HG03439 (cell line): ENCODE results near the gene SEMA5B.

Source experiments
- ATAC-seq: cut with Tn5 transposase; IDR thresholded peaks from one replicate; pipeline ENCODE4 v1.9.1; 2021; ENCODE audit warnings: mild to moderate bottlenecking, moderate library complexity; ENCODE audit not compliant: unreplicated experiment

The SEMA5B gene

DNA sequence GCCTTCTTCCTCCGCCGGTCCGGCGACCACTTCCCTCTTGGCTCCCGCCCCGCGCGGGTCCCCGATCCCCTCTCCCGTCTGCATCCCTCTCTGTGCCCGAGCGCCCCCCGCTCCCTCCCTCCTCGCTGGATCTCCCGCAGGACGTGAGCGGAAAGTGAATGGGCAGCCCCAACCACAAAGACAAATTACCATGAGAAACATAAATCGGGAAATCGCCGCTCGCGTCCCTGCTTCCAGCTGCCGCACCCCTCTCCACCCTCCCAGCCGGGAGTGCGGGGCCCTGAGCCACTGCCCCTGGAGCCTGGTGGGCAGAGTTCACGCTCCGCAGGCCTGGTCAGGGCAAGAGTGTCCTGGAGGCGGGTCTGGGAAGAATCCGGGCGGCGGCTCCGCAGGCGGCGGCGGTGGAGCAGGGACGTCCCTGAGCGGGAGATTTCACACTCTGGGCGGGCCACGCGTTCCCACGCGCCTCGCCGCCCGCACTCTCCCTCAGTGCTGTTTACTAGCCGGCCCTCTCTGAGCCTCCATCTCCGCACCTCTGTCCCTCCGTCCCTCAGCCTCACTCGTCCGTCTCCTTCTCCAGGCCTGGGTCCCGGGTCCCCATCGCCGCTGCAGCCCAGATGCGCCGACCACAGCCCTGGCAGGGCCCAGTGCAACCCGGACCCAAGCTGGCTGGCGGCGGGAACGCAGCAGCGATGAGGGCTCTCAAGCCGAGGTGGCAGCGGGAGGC lies 835 bp downstream of the SEMA5B start:
- no peak for ATAC-seq

DNA sequence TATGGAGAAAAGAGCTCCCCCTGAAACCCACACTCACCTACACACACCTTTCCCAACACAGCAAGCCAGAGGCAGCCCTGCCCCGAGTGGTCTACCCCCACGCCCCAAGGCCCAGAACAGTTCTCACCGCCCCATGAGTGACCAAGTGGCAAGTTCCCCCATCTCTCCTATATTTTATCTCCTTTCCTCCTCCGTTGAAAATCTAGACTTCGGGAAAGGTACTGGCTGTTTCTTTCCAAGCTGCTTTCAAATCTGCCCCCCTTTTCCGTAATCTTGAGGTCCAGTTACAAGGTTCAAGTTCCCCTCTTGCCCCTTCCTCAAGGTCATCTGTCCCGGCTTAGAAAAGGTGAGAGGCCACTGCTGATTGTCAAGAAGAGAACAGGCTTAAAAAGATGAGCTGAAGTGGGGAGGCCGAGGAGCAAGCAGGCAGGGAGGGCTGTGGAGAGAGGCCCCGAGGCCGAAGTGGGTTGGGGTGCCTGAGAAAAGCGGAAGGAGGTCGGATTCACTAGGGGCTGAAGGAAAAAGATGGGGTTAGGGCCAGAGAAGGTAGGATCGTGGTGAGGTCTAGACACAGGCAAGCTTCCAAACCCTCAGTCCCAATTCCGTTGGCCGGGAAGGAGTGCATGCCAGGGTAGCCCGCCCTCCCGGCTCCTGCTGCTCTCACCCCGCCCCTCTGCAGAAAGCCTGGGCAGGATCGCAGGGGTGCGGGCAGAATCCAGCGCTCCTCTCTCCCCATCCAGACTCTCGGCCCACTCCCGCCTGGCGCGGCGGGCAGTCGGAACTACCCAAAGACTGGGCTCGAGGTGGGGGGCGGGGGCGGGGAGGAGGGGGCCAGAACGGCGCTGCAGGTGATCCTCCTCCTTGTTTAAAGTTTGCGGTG lies 1.7 kb downstream of the SEMA5B start:
- ATAC-seq: no peak

DNA sequence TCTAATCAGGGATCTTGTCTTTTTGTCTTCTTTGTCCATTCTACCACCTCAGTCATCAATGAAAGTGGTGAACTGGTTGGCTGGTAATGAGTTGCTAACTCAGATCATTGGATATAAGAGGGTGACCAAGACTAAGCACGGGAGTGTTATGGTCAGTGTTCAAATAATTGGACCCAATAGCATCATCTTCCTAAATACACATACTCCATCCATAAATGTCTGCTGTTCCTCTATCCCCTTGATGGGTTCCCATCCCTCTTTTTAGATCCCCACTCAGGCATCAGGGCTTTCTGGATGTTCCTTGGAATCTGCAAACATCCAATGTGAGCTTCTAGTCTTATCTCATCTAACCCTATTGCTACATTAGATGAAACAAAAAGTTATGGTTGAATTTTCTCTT lies 3.5 kb downstream of the SEMA5B start:
- no peak for ATAC-seq

DNA sequence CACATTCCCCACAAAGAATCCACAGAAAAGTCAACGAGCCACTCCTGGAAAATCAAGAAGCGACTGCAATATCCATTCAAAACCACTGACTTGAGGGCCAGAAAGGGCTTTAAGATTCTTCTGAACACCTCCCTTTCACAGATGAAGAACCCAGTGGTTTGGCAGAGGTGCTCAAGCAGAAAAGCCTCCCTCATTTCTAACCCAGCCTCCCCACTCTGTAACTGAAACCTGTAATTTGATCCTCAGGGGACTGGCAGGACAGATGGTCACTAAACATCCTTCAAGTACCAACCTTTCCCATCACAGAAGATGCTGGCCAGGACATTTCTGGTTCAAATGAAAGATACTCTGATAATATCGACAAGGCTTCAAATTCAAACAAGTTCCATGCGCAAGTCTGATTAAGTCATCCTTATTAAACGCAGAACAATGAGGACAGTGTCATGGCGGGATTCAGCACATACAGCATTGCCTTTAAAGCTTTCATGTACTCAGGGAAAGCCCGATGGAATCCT lies 5.5 kb downstream of the SEMA5B start:
- no peak for ATAC-seq

DNA sequence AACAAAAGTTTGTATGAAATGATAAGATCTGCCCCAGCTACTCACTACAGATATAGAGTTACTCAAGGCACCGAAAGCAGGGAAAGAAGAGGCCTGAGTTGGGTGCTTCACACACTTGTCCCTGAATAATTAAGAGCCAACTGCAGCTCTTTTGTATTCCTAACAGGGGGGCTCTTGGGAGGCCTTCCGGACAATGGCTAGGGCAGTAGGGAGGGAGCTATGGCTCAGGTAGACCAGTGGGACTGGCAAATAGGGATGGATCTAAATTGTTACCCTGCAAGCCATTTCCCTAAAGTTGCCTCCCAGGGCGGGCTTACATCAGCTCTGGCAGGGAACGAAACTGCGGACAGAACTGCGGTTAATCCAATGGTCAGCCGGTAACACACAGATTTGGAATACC lies 6.2 kb downstream of the SEMA5B start:
- ATAC-seq: no peak

DNA sequence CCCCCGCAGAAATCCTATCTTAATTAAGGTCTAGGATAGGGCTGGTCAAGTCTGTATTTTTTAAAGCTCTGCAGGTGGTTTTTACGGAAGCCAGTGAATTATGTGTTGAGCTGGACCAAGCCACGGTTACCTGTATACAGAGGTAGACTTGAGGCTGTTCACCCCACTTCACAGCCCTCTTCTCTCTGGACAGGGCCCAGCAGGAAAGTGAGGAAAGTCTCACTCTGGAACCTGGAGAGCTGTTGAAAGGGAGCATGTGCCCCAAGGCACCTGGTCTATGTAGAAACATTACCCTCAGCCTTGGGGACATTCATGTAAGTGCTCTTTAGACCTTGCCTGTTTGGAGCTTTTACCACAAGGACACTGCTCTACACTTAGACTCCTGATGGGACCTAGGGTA lies 6.9 kb downstream of the SEMA5B start:
- ATAC-seq: no peak

DNA sequence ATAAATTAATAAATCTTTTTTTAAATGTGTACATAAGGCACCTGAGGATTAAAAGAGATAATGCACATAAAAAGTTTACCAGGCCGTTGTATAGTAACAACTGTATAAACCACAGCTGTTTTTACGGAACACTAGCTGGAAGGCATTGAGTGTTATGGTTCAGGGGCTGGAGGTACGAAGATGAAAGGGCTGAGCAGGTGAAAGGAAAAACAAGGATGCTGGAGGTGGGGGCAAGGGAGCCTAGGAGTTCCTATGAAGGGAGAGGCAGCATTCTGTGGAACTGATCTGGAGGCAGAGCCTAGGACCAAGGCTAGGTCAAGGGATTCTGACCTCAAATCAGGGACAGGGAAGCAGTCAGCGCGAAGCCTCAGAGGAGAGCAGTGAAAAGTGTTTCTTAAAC lies 8.0 kb downstream of the SEMA5B start:
- no peak for ATAC-seq

DNA sequence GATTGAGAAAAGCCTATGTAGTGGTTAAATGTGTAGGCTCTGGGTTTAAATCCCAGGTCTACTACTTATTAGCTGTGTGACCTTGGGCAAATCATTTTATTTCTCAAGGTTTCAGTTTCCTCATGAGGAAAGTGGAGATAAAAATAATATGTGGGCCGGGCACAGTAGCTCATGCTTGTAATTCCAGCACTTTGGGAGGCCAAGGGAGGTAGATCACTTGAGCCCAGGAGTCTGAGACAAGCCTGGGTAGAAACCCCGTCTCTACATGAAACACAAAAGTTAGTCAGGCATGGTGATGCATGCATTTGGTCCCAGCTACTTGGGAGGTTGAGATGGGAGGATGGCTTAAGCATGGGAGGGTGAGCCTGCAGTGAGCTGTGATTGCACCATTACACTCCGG lies 8.4 kb downstream of the SEMA5B start:
- ATAC-seq: no peak

DNA sequence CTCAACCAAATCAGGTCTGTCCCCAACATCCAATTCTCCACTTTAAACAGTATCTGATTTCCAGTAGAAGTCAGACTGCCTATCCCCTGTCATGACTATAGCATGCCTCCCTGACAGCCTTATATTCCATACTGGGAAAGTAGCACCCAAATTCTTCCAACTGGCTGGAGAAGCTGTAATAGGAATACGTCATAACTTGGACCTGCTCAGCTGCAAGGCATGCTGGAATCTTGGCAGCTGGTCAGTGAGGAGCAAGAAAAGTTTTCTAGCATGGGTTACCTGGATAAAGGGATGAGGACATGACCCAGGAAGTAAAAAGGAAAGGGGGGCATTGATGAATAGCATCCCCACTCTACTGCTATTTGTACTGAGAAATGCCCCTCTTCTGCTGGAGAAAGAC lies 8.9 kb downstream of the SEMA5B start:
- ATAC-seq: no peak

DNA sequence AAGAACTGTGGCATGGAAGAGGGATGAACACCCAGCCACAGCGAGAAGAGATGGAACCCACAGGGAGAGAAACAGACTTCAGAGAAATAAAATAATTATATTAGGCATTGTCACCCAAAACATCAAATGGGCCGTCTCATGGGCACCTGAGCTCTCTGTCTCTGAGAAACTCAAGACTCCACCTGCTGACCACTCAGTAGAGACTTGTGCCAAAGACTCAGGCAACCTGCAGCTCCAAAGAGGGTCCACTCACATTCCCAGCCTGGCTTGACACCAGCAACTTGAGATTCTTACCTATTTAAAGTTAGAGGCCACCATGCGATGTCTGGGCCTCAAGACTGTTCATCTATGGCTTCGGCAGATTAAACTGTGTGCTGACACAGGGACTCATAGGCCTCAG lies 12.0 kb downstream of the SEMA5B start:
- no peak for ATAC-seq

DNA sequence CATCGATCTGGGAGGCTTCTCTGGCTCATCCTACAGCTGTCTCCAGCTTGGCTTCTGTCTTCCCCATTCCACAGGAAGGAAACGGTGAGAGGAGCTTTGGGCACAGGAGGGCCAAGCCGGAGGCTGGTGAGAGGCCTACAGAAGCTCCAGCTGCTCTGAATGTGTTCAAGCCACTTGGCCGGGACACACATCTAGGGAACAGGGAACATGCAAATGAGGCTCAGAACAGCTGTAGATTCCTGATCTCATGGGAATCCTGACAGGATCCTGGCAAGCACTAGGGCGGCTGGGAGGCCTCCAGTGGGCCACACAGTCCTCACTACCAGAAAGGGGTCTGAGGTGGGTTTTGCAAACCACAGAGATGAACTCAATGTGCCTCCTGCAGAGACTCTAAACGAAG lies 13.7 kb downstream of the SEMA5B start:
- no peak for ATAC-seq

DNA sequence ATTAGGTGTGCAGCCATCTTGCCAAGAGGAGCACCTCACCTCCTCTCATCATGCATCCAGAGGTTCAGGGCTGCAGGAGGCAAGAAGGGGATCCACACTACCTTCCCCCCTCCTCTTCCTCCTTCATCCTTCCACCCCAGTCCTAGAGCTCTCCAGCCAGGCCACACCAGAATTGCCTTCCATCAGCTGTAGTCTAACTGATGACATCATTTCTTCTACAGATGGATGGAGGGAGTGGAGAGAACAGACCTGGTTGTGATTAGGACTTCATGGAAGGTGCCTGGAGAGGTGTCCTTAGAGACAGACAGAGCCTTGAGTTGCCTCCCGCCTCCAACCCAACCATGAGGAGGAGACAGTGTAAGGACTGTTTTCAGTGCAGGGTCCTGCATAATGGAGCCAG lies 14.9 kb downstream of the SEMA5B start:
- no peak for ATAC-seq

DNA sequence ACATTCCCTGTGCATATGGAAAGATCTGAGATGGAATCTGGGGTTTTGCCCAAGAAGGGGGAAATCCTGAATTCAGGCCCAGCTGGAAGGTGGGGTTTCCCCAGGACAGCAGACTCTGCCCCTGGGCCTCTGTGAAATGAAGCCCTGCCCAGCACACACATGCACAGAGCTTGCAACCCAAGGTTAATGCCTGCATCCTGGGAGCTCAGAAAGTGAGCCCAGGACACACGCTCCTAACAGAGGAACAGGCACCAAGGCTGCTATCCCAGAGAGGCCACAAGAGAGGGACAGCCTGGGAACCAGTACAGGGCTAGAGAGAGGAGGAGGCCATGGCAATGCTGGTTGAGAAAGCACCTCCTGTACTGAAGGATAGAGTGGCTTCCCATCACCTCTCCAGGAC lies 16.1 kb downstream of the SEMA5B start:
- no peak for ATAC-seq

DNA sequence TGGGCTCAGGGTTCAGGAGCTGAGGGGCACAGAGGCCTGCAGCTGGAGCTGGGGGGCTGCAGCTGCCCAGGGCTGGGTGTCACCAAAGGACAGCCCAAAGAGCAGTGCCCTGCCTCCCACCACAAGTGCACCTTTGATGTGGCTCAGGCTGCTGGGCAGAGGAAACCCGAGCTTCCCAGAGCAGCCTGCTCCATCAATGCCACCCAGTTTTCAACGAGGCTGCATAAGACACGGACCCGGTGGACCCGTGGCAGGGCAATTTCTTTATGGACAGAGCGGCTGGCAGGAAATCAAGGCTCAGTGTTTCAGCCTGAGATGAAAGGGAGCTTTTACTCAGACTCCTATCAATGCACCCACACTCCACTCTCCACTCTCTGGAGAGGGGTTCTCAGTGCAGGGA lies 18.7 kb downstream of the SEMA5B start:
- no peak for ATAC-seq

DNA sequence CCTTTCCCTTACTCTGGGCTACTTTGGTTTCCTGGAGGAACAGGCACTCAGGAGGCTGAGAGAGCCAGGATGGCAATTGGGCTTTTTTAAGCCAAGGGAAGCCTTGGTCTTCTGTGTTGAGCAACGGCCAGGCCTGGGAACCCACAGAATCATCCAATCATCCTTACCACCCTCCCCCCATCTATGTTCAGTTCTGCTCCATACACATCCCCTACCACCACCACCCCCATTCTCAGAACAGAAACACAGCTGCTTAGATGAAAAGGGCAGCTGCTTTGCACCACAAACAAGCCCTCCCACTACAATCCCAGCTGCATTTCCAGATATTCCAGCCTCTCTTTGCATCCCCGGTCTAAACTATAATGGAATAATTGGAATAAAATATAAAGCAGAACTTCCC lies 21.0 kb downstream of the SEMA5B start:
- ATAC-seq: no peak

DNA sequence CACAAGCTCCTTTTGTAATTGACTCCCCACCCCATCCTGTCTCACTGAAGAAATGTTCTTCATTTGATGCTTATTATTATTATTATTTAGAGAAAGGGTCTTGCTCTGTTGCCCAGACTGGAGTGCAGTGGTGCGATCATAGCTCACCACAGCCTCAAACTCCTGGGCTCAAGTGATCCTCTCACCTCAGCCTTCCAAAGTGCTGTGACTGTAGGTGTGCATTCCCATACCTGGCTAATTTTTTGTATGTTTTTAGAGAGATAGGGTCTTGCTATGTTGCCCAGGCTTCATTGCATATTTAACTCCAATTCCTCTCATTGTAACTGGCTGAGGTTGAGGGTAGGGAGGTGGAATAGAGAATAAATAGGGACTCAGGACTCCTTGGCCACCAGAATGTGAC lies 22.3 kb downstream of the SEMA5B start:
- ATAC-seq: no peak

DNA sequence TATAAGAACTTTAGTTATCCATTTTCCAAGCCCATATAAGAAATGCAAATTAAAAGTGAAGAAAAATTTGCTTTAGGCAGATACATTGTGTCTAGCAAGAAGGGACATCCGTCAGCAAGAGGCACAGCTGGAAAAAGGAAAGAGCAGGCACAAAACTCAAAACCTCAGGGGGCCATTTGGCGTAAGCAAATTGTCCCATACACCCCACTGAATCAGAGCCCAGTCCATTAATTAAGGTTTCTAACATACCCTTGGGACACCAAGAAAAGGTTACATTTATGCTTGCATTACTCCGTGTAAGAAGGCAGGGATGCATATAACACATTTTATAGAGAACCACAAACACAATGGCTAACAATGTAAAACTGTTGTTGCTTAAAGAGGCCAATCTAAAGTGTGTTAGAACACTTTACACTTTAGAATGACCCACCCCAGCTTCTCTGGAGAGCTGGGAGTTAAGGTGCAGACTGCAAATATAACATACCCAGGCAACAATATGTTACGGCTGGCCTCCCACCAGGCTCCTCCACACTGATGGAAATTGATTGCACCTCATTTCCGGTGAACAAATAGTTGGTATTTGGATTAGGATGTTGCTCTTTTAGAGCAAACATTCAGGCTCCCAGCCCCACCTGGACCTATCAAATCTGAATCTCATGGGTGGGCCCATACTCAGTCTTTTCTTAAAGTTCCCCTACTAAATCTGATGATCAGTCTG lies 23.2 kb downstream of the SEMA5B start:
- no peak for ATAC-seq

DNA sequence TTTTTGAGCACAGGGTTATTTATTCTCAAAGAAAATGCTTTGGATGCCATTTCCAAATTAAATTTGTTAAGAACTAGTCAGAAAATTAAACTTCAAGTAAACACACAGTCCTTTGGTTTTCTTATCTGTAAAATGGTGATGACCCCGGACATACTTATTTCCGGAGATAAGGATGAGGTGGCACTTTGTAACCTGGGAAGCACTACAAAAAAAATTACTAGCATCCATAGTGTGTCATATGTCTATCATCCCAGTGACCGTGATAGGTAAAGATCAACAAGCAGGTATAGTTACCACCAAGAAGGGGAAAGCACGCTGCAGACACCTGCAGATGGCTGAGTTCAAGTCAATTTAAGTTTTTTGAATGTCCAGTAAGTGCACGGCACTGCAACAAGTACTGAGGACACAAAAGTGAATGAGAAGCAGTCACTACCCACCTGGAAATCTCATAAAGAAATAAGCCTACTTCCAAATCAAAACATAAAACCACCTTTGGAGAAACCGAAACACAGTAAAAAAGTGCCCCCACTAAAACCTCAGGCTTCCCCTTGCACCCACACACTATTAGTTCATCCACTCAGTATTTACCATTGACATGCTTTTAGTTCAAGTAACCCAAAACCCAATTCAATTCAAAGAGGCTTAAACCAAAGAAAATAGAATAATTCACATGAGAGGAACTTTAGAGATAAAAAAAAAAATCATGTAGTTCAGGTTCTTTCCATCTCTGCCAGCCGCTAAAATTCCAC lies 24.6 kb downstream of the SEMA5B start:
- ATAC-seq: no peak

DNA sequence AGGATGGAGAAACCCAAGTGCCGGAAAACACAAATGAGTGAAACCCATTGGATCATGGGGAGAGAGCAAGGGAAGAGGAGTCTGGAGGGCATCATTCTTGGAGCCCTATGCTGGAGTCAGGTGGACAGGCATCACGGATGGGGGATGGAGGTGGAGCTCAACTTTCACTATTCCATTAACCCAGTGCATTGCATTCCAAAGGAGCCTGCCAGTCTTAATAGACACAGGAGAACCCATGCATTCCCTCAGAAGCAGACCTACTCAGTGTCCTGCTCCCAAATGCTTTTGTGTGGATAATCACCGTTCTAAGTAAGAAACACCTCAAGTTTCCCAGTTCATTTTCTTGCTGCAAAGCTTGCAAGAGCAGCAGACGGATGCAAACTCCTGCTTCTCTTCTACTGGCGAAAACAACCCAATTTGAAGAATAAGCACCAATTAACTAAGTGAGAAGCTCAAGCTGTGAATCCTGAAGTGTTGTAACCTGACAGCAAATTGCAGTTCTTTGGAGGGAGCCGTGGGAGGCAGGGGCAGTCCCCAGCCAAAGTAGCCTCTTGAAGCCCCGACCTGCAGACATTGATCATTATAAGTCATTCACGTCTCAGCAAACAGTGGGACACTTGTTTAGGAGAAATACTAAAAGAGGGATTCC lies 25.3 kb downstream of the SEMA5B start:
- no peak for ATAC-seq

DNA sequence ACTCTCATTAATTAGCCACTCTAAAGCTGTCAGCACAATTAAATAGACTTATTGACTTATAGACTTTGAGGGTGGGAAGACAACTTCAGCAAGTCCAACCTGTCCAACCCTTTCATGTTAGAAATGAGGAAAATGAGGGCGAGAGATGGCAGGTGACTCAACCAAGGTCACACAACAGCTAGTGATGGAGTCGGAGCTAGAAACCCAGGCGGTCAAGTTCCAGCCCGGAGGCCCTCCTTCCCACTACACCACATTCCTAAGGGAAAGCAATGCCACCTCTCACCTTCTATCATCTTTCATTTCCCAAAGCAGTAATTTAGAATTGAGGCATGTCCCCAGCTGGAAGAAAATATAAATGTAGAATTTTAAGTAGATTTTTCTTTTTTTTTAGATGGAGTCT lies 28.7 kb downstream of the SEMA5B start:
- ATAC-seq: no peak
